Smooth muscle cell (in vitro differentiated cells): ENCODE measurements around the gene SHB. TPM values are rescaled to one million over a fixed set of nuclear protein-coding genes. Genes with fewer than 3 reads are reported as not detected.

ENCODE experiments used
- DNase-seq: peaks from one replicate; lab custom pipeline; 2025; ENCODE audit not compliant: unreplicated experiment; lab: John Stamatoyannopoulos, UW
- H2AFZ ChIP-seq: fragments of 200-600 bp; sonication (generic); 2 replicates; pipeline ENCODE4 v1.6.0; 2016; ENCODE audit warnings: antibody characterized with exemption, low read depth, mild to moderate bottlenecking
- H3F3A ChIP-seq: fragments of 200-600 bp; sonication (generic); 2 replicates; pipeline ENCODE4 v1.6.0; 2017; ENCODE audit warnings: antibody characterized with exemption, low read depth
- H3K27ac ChIP-seq: fragments of 200-600 bp; sonication (generic); 2 replicates; pipeline ENCODE4 v1.5.1; 2016; ENCODE audit warnings: low read depth, mild to moderate bottlenecking
- H3K27me3 ChIP-seq: fragments of 200-600 bp; sonication (generic); 2 replicates; pipeline ENCODE4 v1.6.1; 2016; ENCODE audit warnings: low read depth, mild to moderate bottlenecking
- H3K36me3 ChIP-seq: fragments of 200-600 bp; sonication (generic); 2 replicates; pipeline ENCODE4 v1.5.1; 2016; ENCODE audit warnings: low read depth
- H3K4me1 ChIP-seq: fragments of 200-600 bp; sonication (generic); 2 replicates; pipeline ENCODE4 v1.5.1; 2016; ENCODE audit warnings: low read depth
- H3K4me2 ChIP-seq: fragments of 200-600 bp; sonication (generic); 2 replicates; pipeline ENCODE4 v1.6.0; 2016; ENCODE audit warnings: mild to moderate bottlenecking
- H3K4me3 ChIP-seq: fragments of 200-600 bp; sonication (generic); 2 replicates; pipeline ENCODE4 v1.5.1; 2016; ENCODE audit warnings: mild to moderate bottlenecking
- H3K79me2 ChIP-seq: fragments of 200-600 bp; sonication (generic); 2 replicates; pipeline ENCODE4 v1.6.0; 2016; ENCODE audit warnings: low read depth, mild to moderate bottlenecking
- H3K9ac ChIP-seq: fragments of 200-600 bp; sonication (generic); 2 replicates; pipeline ENCODE4 v1.6.0; 2016; ENCODE audit warnings: low read depth
- H3K9me3 ChIP-seq: fragments of 200-600 bp; sonication (generic); replicated peaks from 2 replicates; pipeline ENCODE4 v1.5.1; 2016; ENCODE audit warnings: low read depth
- H4K20me1 ChIP-seq: fragments of 200-600 bp; sonication (generic); 2 replicates; pipeline ENCODE4 v1.6.0; 2016; ENCODE audit warnings: low read depth
- WGBS: methylation state at CpG from one replicate; pipeline ENCODE4 v1.1.7; 2016; ENCODE audit warnings: low lambda C conversion rate; 5-methylcytosine and 5-hydroxymethylcytosine counted together
- polyA plus RNA-seq: library from polyadenylated mRNA; unstranded; fragments of >200 nt; fragmentation: Nextera tagmentation; extraction: Ambion mirVana; gene quantifications from 2 replicates; pipeline ENCODE4 v1.2.1, GENCODE V29; 2016
- total RNA-seq: library from RNA; depleted of rRNA; stranded (reverse); fragments of >200 nt; gene quantifications from 2 replicates; pipeline ENCODE4 v1.2.3, GENCODE V29; 2014
- TF ChIP-seq, protein P1 (sequence below): fragments of 200-600 bp; sonication (generic); IDR thresholded peaks from 2 replicates; pipeline ENCODE4 v1.5.1; 2017; ENCODE audit warnings: borderline replicate concordance, mild to moderate bottlenecking, antibody characterized with exemption; ENCODE audit not compliant: insufficient read depth, poor library complexity, severe bottlenecking

SHB gene
- total and polyA plus RNA-seq, 2 experiments from 2014 or later, result 16.4 to 32.4 TPM

- no peak overlapping the region for H2AFZ ChIP-seq
Observed at GRCh38 chr9:38026021-38026809, 42.8 kb downstream of the SHB start.

DNA sequence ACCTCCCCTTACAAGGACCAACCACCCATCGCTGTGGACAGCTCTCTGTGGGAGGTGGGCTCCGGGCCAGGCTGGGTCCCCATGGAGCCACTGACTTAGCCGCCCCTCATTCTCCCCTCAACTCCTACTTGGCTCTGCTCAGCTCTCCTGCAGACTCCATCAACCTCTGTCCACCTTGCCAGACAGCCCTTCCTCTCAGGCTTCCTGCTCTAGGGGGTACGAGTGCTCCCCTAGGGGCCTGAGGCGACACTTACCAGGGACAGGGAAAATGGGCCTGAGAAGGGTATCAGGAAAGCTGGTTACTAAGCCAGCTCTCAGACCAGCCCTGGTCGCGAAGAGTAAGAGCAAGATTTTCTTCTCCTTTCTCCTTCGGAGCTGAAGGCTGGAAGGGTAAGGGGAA, 43.9 kb downstream of the SHB start:
- Histone ChIP-seq H3K36me3 (no peaks in the 10 kb centered on the region), H3K4me3 (no peak overlapping the region), H2AFZ (no peak overlapping the region), H3K27ac (peak overlapping the region; percentile 93), H4K20me1 (peaks cover 69% of the 10 kb centered on the region), H3K4me1 (peaks cover 49% of the 10 kb centered on the region), H3K4me2 (peak overlapping the region; percentile 73), H3K9ac (peak overlapping the region; percentile 80), H3K9me3 (no peaks in the 10 kb centered on the region), H3K79me2 (peaks cover 67% of the 10 kb centered on the region), H3K27me3 (no peaks in the 10 kb centered on the region), H3F3A (peaks cover 31% of the 10 kb centered on the region)
- WGBS, result 85% methylated on average over 8 of the region's 8 CpGs
- no peak for DNase-seq
- TF ChIP-seq, protein P1, sequence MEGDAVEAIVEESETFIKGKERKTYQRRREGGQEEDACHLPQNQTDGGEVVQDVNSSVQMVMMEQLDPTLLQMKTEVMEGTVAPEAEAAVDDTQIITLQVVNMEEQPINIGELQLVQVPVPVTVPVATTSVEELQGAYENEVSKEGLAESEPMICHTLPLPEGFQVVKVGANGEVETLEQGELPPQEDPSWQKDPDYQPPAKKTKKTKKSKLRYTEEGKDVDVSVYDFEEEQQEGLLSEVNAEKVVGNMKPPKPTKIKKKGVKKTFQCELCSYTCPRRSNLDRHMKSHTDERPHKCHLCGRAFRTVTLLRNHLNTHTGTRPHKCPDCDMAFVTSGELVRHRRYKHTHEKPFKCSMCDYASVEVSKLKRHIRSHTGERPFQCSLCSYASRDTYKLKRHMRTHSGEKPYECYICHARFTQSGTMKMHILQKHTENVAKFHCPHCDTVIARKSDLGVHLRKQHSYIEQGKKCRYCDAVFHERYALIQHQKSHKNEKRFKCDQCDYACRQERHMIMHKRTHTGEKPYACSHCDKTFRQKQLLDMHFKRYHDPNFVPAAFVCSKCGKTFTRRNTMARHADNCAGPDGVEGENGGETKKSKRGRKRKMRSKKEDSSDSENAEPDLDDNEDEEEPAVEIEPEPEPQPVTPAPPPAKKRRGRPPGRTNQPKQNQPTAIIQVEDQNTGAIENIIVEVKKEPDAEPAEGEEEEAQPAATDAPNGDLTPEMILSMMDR, result no peak

More at GRCh38 chr9:38026021-38026809, 42.8 kb downstream of the SHB start:
- peaks cover 44% of the 10 kb centered on the region for H3K4me1 ChIP-seq
- 18% methylated on average over 18 of the region's 18 CpGs for WGBS
- H3K9me3 ChIP-seq, result no peaks in the 10 kb centered on the region
- TF ChIP-seq, protein P1, result no peak
- peaks cover 79% of the 10 kb centered on the region for H4K20me1 ChIP-seq
- no peaks in the 10 kb centered on the region for H3K36me3 ChIP-seq
- no peak for DNase-seq
- peak overlapping the region; percentile 80 for H3K9ac ChIP-seq
- H3K4me2 ChIP-seq, result peak overlapping the region; percentile 73
- H3K79me2 ChIP-seq, result peaks cover 67% of the 10 kb centered on the region
- H3F3A ChIP-seq, result peaks cover 31% of the 10 kb centered on the region
- peak overlapping the region; percentile 93 for H3K27ac ChIP-seq
- no peaks in the 10 kb centered on the region for H3K27me3 ChIP-seq
- H3K4me3 ChIP-seq, result no peak overlapping the region

- Histone ChIP-seq H4K20me1 (peaks cover 59% of the 10 kb centered on the region), H3K27me3 (no peaks in the 10 kb centered on the region), H3K79me2 (peaks cover 61% of the 10 kb centered on the region), H3F3A (peaks cover 31% of the 10 kb centered on the region), H3K4me1 (peaks cover 58% of the 10 kb centered on the region), H3K9me3 (no peaks in the 10 kb centered on the region), H3K9ac (peak overlapping the region; percentile 30), H3K36me3 (no peaks in the 10 kb centered on the region), H3K4me3 (no peak overlapping the region), H3K4me2 (peak overlapping the region; percentile 53), H2AFZ (no peak overlapping the region), H3K27ac (peak overlapping the region; percentile 93)
- TF ChIP-seq, protein P1, result no peak
- WGBS, result 17% methylated on average over 7 of the region's 7 CpGs
- no peak for DNase-seq
Observed at GRCh38 chr9:38024036-38024681, 44.9 kb downstream of the SHB start.
